ENCODE results near the gene PPP3R1. TPM values are rescaled to one million over a fixed set of nuclear protein-coding genes. Genes with fewer than 3 reads are reported as not detected.

PPP3R1 gene
- total and polyA plus RNA-seq, 2 of the 8 experiments (the other 6 are each of a cell fraction or from before 2014, with no cell fraction given): 9.3 to 85.1 TPM

DNA sequence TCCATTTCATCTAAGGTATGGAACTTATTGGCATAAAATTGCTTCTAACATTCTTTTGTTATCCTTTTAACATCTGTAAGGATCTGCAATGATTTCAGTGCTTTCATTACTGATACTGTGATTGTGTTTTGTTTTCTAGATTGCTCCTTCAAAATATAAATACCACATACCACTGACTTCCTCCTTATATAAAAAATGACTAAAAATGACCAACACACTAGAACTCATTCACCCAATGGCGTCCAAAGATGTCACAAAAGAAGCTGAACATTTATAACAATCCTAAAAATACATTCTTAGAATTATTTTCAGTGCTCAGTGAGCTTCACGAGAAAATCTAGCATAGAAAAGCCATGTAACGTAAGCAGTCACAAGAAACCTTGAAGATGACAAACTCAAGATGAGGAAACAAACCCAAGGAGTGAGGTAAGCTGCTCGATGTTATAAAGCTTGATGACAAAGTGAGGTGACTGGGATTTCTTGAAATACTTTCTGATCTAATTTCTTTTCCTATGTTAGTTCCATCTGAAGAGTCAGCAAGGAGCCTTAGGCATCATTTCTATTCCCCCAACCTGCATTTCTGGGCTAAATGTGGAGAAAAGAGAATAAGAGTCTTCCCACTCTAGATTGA is 52.1 kb downstream of the PPP3R1 start:
- Histone ChIP-seq H3K9me3 (ENCODE audit: insufficient read depth in 2 of 2, low read depth in 1 of 2, low read length in 1 of 2) (no peaks in the 10 kb centered on the region), H2BK12ac (ENCODE audit: low read depth, low read length) (no peak overlapping the region), H3K9ac (replicated peaks in 1 of 4; ENCODE audit: extremely low read depth in 1 of 4, low read depth in 3 of 4, low read length in 3 of 4) (no peak overlapping the region), H2AK5ac (ENCODE audit: low read depth, low read length) (no peak overlapping the region), H3K4me1 (replicated peaks in 1 of 4; ENCODE audit: control insufficient read depth in 3 of 4, insufficient read depth in 4 of 4, low read length in 3 of 4) (no peaks in the 10 kb centered on the region; a peak in 1 of 7 replicates), H2BK15ac (ENCODE audit: low read length) (no peak overlapping the region), H2BK120ac (replicated peaks; ENCODE audit: low read depth, low read length) (no peak overlapping the region), H4K5ac (ENCODE audit: insufficient read length, low read depth, low read length) (no peak overlapping the region), H3K23ac (ENCODE audit: insufficient read length) (no peak overlapping the region), H3K14ac (ENCODE audit: insufficient read length) (no peak overlapping the region), H3K4me2 (ENCODE audit: insufficient read depth in 1 of 2, low read depth in 2 of 2, low read length in 2 of 2) (no peak overlapping the region), H2BK20ac (ENCODE audit: low read length) (no peak overlapping the region), H3K36me3 (ENCODE audit: control insufficient read depth in 2 of 4, insufficient read depth in 4 of 4, low read length in 3 of 4) (no peaks in the 10 kb centered on the region), H3K27ac (ENCODE audit: low read depth, low read length) (no peak overlapping the region), H3K4ac (replicated peaks; ENCODE audit: insufficient read length, low read depth, low read length) (no peak overlapping the region), H3K79me1 (ENCODE audit: low read depth, low read length) (no peaks in the 10 kb centered on the region), H3K27me3 (replicated peaks in 1 of 4; ENCODE audit: control insufficient read depth in 3 of 4, extremely low read depth in 1 of 4, insufficient read depth in 3 of 4, low read length in 3 of 4) (no peaks in the 10 kb centered on the region), H4K8ac (ENCODE audit: extremely low read depth, insufficient read depth, low read length) (no peak overlapping the region), H4K91ac (replicated peaks; ENCODE audit: insufficient read length, low read length) (no peak overlapping the region), H2BK5ac (ENCODE audit: low read depth, low read length) (no peak overlapping the region), H2AFZ (ENCODE audit: low read length) (no peak overlapping the region), H3K79me2 (ENCODE audit: control insufficient read depth in 1 of 2, insufficient read depth in 2 of 2, low read length in 2 of 2) (peaks cover 0 to 73% of the 10 kb centered on the region in 2 experiments; a peak in 2 of 4 replicates), H3K23me2 (ENCODE audit: low read depth, low read length) (no peaks in the 10 kb centered on the region), H3K56ac (replicated peaks; ENCODE audit: insufficient read length, low read depth, low read length) (no peak overlapping the region), H4K20me1 (replicated peaks in 1 of 2; ENCODE audit: control insufficient read depth in 1 of 2, insufficient read depth in 2 of 2, low read length in 2 of 2) (peaks cover 0 to 2% of the 10 kb centered on the region in 2 experiments), H3K4me3 (ENCODE audit: extremely low read depth in 1 of 4, insufficient read depth in 2 of 4, low read depth in 3 of 4, low read length in 4 of 4) (no peak overlapping the region), H3K18ac (ENCODE audit: extremely low read depth, low read length) (no peak overlapping the region)
- ChIA-PET POLR2A (ENCODE audit: partially characterized antibody) (interaction anchor here (0.7 to 0.9 kb wide), 2 partner anchors 9 to 36 kb away, joined by 3 read pairs; no protein-coding TSS in a partner anchor), CTCF (ENCODE audit: partially characterized antibody) (no interaction called here)
- FAIRE-seq (no peak), DNase-seq (ENCODE audit: low read depth in 1 of 2, low spot score in 2 of 2) (no peak)
- TF ChIP-seq, protein P1, sequence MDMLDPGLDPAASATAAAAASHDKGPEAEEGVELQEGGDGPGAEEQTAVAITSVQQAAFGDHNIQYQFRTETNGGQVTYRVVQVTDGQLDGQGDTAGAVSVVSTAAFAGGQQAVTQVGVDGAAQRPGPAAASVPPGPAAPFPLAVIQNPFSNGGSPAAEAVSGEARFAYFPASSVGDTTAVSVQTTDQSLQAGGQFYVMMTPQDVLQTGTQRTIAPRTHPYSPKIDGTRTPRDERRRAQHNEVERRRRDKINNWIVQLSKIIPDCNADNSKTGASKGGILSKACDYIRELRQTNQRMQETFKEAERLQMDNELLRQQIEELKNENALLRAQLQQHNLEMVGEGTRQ (IDR thresholded peaks at IDR 0.05; ENCODE audit: low read length): no peak
- TF ChIP-seq FOSL1 (IDR thresholded peaks at IDR 0.05; ENCODE audit: insufficient read depth, low read depth, low read length) (no peak), KDM1A (IDR thresholded peaks at IDR 0.05; ENCODE audit: borderline replicate concordance, low read length) (no peak), BCL11A (IDR thresholded peaks at IDR 0.05; ENCODE audit: low read depth in 2 of 2, low read length in 2 of 2) (no peak), ASH2L (IDR thresholded peaks at IDR 0.05; ENCODE audit: low read length) (no peak), RBBP5 (IDR thresholded peaks at IDR 0.05; ENCODE audit: borderline replicate concordance, low read depth, low read length) (no peak)
- TF ChIP-seq, protein P2, sequence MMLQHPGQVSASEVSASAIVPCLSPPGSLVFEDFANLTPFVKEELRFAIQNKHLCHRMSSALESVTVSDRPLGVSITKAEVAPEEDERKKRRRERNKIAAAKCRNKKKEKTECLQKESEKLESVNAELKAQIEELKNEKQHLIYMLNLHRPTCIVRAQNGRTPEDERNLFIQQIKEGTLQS (IDR thresholded peaks at IDR 0.05; ENCODE audit: insufficient read depth, low read depth, low read length): no peak
- 90% methylated on average over 4 of the region's 4 CpGs; no CpG with 5 or more reads in 1 of the 2 experiments for WGBS, 2 experiments (ENCODE audit: extremely low coverage in 1 of 2, insufficient coverage in 1 of 2, insufficient read length in 1 of 2, insufficient replicate concordance in 2 of 2, low coverage in 1 of 2, low lambda C conversion rate in 2 of 2, missing lambda C conversion rate in 1 of 2)

Data from H1 (cell line).